ENCODE results near the gene CACNA2D2.
"Not testable (repeated sequence)": the region's sequence is repeated elsewhere in the genome, so short reads cannot be mapped to it uniquely, and the experiment has no call there.

DNA sequence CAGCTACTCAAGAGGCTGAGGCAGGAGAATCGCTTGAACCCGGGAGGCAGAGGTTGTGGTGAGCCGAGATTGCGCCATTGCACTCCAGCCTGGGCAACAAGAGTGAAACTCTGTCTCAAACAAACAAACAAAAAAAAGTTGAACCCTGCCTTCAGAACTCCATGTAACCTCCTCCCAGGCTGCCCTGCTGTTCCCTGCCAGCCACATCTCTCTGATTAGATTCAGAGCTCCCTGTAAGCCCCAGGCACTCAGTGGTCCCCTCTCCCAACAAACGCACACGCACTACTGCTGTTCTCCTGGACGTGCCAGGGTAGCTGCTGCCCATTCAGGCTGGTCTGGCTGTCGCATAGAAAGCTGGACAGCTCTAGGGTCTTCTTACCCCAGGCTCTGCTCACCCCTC, 9.5 kb upstream of the CACNA2D2 start:
- TF ChIP-seq, protein P1, sequence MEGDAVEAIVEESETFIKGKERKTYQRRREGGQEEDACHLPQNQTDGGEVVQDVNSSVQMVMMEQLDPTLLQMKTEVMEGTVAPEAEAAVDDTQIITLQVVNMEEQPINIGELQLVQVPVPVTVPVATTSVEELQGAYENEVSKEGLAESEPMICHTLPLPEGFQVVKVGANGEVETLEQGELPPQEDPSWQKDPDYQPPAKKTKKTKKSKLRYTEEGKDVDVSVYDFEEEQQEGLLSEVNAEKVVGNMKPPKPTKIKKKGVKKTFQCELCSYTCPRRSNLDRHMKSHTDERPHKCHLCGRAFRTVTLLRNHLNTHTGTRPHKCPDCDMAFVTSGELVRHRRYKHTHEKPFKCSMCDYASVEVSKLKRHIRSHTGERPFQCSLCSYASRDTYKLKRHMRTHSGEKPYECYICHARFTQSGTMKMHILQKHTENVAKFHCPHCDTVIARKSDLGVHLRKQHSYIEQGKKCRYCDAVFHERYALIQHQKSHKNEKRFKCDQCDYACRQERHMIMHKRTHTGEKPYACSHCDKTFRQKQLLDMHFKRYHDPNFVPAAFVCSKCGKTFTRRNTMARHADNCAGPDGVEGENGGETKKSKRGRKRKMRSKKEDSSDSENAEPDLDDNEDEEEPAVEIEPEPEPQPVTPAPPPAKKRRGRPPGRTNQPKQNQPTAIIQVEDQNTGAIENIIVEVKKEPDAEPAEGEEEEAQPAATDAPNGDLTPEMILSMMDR (IDR thresholded peaks at IDR 0.05), result not testable (repeated sequence)
- TF ChIP-seq EZH2phosphoT487 (IDR thresholded peaks at IDR 0.05), result not testable (repeated sequence)

Data from neural progenitor cell (in vitro differentiated cells).